HG03103 (cell line): ENCODE data around the gene ANO8.

Experiments
- ATAC-seq: cut with Tn5 transposase; IDR thresholded peaks from one replicate; pipeline ENCODE4 v1.9.1; 2021; ENCODE audit warnings: low read depth; ENCODE audit not compliant: unreplicated experiment

ANO8 gene

GRCh38 chr19:17329366-17330261 lies 5.0 kb downstream of the ANO8 start:
- ATAC-seq: no peak

GRCh38 chr19:17328517-17329365 lies 5.9 kb downstream of the ANO8 start:
- no peak for ATAC-seq

DNA sequence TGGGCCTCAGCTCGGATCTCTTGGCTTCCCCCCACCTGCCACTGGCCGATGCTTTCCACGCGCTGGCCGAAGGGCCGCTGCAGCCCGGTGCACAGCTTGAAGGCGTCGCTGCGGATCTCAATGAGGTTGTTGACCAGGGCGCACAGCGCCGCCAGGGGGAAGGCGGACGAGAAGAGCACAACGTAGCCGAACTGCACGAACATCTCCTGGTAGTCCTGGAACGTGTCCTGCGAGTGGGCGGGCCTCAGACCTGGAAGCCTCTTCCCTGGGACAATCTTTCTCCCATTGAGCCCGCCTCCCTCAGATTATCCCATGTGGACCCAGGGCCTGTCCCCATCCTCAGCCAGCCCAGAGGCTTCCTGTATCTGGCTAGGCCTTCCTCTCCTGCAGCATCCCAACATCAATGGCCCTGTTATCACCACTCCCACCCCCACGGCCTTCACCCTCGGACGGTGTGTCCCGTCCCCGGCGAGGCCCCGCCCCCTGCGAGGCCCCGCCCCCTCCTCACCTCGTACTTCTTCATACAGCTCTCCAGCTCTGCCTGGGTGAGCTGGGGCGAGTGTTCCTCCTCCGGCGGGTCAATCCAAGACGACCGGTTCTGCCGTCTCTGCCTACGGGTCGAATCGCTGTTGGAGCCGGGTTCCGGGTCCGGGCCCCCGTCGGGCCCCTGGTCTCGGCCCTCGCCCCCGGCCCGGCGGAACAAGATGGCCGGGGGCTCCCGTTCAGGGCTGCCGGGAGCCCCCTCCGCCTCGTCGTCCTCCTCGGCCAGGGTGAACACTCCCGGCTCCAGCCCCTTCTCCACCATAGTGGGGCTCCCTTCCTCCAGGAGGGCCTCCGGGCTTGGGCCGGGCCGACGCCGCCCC lies 6.8 kb downstream of the ANO8 start:
- no peak for ATAC-seq

DNA sequence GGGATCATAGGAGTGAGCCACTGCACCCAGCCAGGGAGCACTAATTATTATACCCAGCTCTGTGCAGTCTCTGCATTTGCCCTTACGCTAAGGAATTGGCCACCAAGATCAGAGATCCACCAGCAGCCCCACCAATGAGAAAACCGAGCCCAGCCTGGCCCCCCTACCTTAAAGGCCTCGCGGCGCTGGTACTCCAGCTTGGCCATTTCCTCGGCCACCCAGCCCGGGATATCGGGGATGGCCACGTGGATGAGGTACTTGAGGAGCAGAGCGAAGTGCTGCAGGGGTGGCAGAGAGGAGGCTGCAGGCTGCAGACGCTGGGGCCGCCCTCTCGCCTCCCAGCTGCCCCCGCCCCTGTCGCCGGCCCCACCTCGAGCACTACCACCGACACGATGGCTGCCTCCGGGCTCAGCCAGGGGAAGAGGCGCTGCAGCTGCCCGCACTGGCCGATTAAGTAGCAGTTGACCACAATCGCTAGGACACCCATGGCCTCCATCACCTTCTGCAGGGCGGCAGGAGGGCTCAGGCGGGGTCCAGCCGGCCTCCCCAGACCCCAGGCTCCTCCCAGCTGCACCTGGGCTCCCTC lies 7.5 kb downstream of the ANO8 start:
- no peak for ATAC-seq

GRCh38 chr19:17326595-17326966 lies 8.1 kb downstream of the ANO8 start:
- no peak for ATAC-seq

DNA sequence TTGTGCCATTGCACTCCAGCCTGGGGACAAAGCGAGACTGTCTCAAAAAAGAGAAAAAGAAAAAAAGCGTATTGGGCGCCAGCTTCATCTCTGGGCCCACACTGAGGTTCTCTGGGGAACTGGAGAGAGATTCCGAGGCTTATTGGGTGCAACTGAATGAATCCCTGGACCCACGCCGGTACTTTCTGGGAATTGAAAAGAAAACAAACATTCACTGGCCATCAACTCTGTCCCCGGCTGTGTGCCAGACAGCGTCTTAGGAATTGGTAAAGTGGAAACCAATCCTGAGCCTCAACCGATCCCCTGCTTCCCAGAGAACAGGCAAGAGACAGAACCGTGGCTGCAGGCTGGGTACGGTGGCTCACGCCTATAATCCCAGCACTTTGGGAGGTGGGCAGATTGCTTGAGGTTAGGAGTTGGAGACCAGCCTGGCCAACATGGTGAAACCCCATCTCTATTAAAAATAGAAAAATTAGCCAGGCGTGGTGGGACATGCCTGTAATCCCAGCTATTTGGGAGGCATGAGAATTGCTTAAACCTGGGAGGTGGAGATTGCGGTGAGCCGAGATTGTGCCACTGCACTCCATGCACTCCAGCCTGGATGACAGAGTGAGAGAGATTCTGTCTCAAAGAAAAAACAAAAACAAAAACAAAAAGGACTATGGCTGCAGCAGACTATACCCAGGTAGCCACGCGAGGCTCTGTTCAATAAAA lies 8.6 kb downstream of the ANO8 start:
- no peak for ATAC-seq

GRCh38 chr19:17325133-17325532 lies 9.5 kb downstream of the ANO8 start:
- ATAC-seq: no peak

- no peak for ATAC-seq
Observed at GRCh38 chr19:17324357-17325114, 10.1 kb downstream of the ANO8 start.

DNA sequence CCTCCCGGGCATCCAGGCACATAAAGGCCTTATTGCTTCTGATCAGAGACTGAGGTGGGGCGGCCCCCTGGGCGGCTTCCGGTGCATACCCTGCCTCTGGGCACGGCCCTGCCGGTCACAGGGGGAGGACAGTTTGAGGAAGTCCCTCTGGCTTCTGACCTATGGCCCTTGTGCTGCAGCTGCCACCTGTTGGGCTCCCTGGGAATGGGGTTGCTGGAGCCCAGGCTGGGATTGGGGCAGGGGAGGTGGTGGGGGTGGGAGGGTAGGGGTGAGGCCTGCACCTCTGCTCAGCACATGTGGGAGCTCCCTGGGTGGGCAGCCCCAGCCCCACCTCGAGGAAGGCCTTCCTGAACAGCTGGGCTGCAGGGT lies 10.7 kb downstream of the ANO8 start:
- ATAC-seq: no peak

DNA sequence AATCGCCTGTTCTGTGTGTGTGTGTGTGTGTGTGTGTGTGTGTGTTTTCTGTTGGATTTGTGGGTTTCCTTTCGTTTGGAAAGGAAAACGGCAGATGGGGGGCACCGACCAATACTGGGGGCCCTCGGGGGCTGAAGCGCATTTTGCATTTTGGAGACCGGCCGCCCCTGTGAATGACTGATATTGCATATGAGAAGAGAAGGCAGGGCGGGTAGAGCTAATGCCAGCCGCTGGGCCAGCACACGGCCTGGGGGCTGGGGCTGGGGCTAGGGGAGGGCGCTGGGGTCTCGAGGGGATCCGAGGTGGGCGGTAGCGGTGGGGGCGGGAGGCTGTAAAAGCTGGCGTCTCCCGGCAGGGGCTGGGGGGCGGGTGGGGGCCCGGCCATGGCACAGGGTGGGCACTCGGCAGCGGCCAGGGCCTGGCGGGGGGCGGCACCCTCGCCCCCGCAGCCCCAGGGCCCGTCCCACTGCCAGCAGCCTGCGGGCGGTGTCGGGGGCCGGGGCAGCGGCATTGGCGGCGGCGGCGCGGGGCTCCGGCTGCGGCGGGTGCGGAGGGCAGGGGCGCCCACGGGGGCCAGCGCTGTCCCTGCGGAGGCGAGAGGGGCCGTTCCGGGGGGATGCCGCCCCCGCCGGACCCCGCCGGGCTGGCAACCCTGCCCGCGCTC lies 11.2 kb downstream of the ANO8 start:
- no peak for ATAC-seq

DNA sequence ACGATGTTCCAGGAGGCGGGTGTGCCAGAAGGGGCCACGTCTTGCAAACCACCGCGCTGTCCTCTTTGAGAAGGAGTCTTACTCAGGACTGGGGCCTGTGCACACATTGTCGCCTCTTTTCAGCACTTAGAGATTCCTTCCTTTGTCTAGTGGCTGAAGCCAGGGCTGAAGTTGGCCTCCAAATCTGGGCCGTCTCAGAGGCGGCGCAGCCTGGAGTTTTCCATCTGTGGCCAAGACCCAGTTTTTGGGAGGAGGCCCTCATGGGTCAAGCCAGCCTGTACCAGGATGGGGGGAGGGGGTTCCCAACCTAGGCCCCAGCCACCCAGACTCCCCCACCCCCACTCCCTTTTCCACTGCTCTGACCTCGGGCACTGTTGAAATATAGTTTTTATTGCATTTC lies 11.8 kb downstream of the ANO8 start:
- ATAC-seq: no peak

DNA sequence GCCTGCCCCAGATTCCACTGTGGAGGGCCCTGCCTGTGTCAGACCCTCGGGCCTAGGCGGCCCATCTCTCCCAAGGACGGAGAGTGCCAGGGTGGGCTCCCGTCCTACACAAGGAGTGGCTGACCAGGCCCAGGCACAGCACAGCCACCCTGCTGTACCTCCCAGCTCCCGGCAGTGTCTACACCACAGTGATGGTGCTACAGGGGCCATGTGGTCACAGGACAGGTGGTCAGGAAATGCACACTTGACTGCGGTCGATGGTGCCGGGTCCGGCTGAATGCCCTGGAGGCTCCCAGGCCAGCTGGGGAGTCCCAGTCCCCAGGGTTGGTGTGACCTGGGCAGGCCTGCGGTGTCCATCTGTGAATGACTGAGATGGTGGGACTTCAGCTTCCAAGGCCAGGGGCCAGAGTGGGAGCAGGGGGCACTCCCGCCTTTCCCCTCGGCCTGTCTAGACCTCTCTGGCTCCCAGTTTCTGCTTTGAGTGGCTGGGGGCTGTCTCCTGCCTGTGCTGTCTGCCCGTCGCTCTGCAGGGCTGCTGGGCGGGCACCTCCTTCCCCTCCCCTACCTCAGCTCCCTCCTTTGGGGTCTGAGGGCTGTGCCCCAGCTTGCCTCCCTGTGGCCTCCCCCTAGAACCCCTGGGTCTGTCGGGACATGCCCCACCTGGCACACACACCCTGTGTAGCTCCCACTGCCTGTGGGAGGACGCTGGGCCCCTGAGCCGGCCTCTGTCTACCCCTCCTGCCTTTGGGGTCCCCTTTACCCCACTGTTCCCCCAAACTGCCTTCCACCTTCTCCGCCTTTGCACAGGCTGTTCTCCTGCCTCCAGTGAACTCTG lies 12.8 kb downstream of the ANO8 start:
- ATAC-seq: no peak

DNA sequence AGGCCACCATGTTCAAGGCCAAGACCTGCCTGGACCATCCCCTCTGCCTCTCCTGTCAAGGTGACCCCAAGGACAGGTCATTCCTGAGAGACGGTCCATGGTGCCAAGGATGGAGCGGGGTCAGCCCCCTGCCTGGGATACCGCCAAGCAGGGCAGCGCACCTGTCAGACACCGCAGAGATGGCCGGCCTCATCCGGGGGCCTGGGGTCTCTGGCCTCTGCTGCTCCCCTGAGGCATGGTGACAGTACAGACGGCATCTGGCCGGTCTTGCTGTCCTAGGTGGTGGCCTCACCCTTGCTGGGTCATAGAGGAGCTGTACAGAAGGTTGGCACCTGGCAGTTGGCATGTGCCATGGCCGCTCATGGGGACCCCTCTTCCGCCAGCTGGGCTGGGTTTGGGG lies 14.2 kb downstream of the ANO8 start:
- ATAC-seq: no peak

DNA sequence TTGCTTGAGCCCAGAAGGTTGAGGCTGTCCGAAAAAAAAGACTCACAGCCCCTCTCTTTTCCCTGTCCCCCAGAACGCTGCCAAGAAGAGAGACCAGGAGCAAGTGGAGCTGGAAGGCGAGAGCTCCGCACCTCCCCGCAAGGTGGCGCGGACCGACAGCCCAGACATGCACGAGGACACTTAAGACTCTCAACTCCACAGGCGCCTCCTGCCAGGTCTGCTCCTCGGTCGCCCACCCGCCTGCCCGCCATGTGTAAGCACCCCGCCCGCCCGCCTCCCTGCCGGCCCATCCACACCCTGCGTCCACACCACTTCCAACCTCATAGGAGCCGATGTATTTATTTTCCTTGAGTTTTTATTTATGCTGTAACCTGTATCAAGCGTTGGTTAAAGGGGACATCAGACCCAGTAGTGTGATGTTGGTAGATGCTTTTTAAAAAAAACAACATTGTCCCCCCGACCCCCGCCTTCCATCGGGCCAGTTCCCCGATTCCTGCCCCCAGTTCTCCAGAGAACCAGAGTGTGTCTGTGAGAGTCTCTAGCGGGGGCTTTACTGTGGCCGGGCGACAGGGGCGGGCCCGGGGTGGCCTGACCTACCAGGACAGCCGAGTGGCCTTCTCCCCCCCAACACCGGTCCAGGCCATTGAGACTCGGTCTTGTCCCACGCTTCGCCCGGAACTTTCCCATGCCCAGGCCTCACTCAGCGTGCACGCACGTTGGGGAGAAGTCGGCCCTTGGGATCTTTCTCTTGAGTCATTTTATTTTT lies 15.0 kb downstream of the ANO8 start:
- ATAC-seq: no peak

DNA sequence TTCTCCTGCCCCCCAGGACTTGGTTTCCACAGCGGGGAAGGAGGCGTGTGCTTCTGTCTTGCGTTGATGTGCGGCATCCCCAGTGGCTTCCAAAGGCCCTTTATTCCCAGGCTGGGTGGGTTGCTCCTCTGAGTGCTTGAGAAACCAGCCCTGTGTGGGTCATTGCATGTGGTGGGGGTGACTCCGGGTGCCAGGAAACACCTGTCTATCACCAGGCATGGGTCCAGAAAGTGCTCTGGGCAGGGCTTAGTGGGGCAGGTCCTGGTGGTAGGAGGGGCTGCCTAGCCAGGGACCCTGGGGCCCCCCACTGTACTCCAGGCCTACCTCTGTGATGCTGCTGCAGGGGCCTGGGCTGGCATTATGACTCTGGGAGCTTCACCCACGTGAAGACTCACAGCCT lies 15.7 kb downstream of the ANO8 start:
- no peak for ATAC-seq

DNA sequence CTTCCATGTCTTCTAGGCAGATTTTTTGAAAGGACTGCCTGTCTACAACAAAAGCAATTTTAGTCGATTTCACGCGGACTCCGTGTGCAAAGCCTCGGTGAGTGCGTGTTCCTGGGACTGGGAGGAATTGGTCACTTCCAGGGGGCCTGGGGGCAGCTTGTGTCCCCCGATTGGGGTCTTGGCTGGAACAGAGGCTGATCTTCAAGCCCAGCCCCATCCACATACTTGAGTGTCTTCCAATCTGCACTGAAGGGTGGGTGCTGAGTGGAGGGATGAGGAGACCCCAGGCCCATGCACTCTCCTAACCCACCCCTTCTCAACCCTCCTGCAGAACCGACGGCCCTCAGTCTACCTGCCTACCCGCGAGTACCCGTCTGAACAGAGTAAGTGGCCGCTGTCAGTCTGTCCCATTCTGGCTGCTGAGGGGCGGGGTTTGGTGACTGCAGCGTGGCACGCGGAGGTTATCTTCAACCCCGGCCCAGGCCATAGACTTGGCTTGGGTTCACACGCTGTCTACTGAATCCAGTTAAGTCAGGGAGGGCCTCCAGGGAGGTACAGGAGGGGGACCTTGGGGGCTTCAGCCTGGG lies 20.6 kb downstream of the ANO8 start:
- ATAC-seq: no peak
